ENCODE results near the gene ASMTL. TPM values are rescaled to one million over a fixed set of nuclear protein-coding genes. Genes with fewer than 3 reads are reported as not detected.

ASMTL gene
- total RNA-seq, 4 donors from 2014 or later = 9.5 to 23.9 (median 15.1) TPM

- Histone ChIP-seq H3K27me3 (no peaks in the 10 kb centered on the region), H3K27ac (no peak overlapping the region), H3K4me1 (no peaks in the 10 kb centered on the region), H3K4me3 (no peak overlapping the region), H3K9me3 (peaks cover 0 to 11% (median 5%) of the 10 kb centered on the region in 4 donors), H3K36me3 (peaks cover 0 to 32% (median 0%) of the 10 kb centered on the region in 3 donors)
- TF ChIP-seq CTCF (IDR thresholded peaks at IDR 0.05) (no peak), POLR2A (IDR thresholded peaks at IDR 0.05) (no peak)
- peak in 1 of 3 donors; percentile 42 for DNase-seq
Measured at GRCh38 chrX:1420371-1420770, 32.3 kb downstream of the ASMTL start.

DNA sequence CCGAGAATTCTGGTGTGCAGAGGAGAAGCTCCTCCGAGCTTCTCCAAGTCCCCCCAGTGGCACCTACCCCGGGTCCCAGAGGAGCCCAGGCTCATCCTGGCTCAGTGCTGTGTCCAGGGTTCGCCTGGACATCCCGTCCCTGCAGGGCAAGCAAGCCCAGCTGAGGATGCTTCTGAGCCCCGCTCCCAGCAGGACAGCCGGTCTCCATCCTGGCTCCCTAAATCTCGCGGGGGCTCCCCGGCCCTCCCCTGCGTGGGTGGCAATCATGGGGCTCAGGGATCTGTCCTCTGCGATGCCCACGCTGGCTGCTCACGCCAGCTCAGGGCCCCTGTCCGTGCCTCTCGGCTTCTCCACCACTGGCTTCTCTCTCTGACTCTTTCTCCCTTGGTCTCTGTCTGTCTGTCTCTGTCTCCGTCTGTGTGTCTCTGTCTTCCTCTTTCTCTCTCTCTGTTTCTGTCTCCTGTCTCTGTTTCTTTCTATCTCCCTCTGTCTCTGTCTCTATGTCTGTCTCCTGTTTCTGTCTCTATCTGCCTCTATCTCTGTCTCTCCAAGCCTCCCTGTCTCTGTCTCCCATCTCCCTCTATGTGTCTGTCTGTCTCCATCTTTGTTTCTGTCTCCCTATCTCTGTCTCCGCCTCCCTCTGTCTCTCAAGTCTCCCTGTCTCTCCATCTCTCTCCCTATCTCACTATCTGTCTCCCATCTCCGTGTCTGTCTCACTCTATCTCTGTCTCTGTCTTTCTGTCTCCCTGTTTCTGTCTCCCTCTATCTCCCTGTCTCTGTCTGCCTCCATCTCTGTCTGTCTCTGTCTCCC is 33.0 kb downstream of the ASMTL start:
- Histone ChIP-seq H3K4me3 (no peak overlapping the region), H3K27ac (no peak overlapping the region), H3K4me1 (no peaks in the 10 kb centered on the region), H3K9me3 (peaks cover 0 to 11% (median 5%) of the 10 kb centered on the region in 4 donors), H3K36me3 (peaks cover 0 to 28% (median 0%) of the 10 kb centered on the region in 3 donors), H3K27me3 (no peaks in the 10 kb centered on the region)
- no peak for TF ChIP-seq POLR2A (IDR thresholded peaks at IDR 0.05)
- TF ChIP-seq CTCF (IDR thresholded peaks at IDR 0.05) = no peak
- DNase-seq = peak in 1 of 3 donors; percentile 42

GRCh38 chrX:1418901-1419544 is 33.7 kb downstream of the ASMTL start:
- TF ChIP-seq CTCF (IDR thresholded peaks at IDR 0.05) (no peak), POLR2A (IDR thresholded peaks at IDR 0.05) (no peak)
- Histone ChIP-seq H3K27me3 (no peaks in the 10 kb centered on the region), H3K9me3 (peaks cover 0 to 11% (median 5%) of the 10 kb centered on the region in 4 donors), H3K4me3 (no peak overlapping the region), H3K27ac (no peak overlapping the region), H3K36me3 (peaks cover 0 to 35% (median 0%) of the 10 kb centered on the region in 3 donors), H3K4me1 (no peaks in the 10 kb centered on the region)
- peak in 1 of 3 donors; percentile 48 for DNase-seq

GRCh38 chrX:1417921-1418771 is 34.6 kb downstream of the ASMTL start:
- TF ChIP-seq POLR2A (IDR thresholded peaks at IDR 0.05) = no peak
- TF ChIP-seq CTCF (IDR thresholded peaks at IDR 0.05) = no peak
- DNase-seq = peak in 1 of 3 donors; percentile 40
- Histone ChIP-seq H3K4me3 (no peak overlapping the region), H3K9me3 (peaks cover 0 to 11% (median 5%) of the 10 kb centered on the region in 4 donors), H3K27me3 (no peaks in the 10 kb centered on the region), H3K36me3 (peaks cover 0 to 41% (median 0%) of the 10 kb centered on the region in 3 donors), H3K4me1 (no peaks in the 10 kb centered on the region), H3K27ac (no peak overlapping the region)
